GM12878 (cell line): ENCODE results near the gene PRPSAP1. TPM values are rescaled to one million over a fixed set of nuclear protein-coding genes. Genes with fewer than 3 reads are reported as not detected.

Source experiments
- CBFB ChIP-seq: IDR thresholded peaks from 2 replicates; pipeline ENCODE4 v1.6.1; 2016; ENCODE audit warnings: antibody characterized with exemption, low read depth
- EZH2 ChIP-seq: IDR thresholded peaks from 2 replicates; pipeline ENCODE4 v1.6.1; 2012; ENCODE audit warnings: low read depth, mild to moderate bottlenecking, control low read depth, inconsistent platforms, low read length, borderline replicate concordance; ENCODE audit not compliant: control insufficient read depth
- KDM1A ChIP-seq: fragments of 200-600 bp; sonication (generic); IDR thresholded peaks from 2 replicates; pipeline ENCODE4 v1.6.1; 2016; ENCODE audit warnings: borderline replicate concordance
- NBN ChIP-seq: fragments of 450-650 bp; IDR thresholded peaks from 2 replicates; pipeline ENCODE4 v1.6.1; 2016
- RAD21 ChIP-seq: IDR thresholded peaks from 2 replicates; pipeline ENCODE4 v1.6.1; 2011; ENCODE audit warnings: mild to moderate bottlenecking, low read depth, low read length, moderate library complexity; ENCODE audit not compliant: insufficient read depth
- RB1 ChIP-seq: fragments of 450-650 bp; formaldehyde crosslinking; IDR thresholded peaks from 2 replicates; pipeline ENCODE4 v1.6.1; 2017; ENCODE audit warnings: mild to moderate bottlenecking, borderline replicate concordance
- RELA ChIP-seq: fragments of 450-650 bp; IDR thresholded peaks from 2 replicates; pipeline ENCODE4 v1.8.0; 2014; ENCODE audit warnings: borderline replicate concordance; ENCODE audit not compliant: partially characterized antibody
- SMAD1 ChIP-seq: fragments of 450-650 bp; IDR thresholded peaks from 2 replicates; pipeline ENCODE4 v1.6.1; 2018; ENCODE audit warnings: mild to moderate bottlenecking, low read depth; ENCODE audit not compliant: partially characterized antibody
- SMAD5 ChIP-seq: IDR thresholded peaks from 2 replicates; pipeline ENCODE4 v1.6.1; 2016; ENCODE audit warnings: antibody characterized with exemption, low read depth
- SREBF2 ChIP-seq: IDR thresholded peaks from 2 replicates; pipeline ENCODE4 v1.6.1; 2012; ENCODE audit warnings: mild to moderate bottlenecking, low read length
- STAT1 ChIP-seq: fragments of 450-650 bp; conservative IDR thresholded peaks from 2 replicates; pipeline ENCODE4 v1.6.1; 2014; ENCODE audit warnings: antibody characterized with exemption, mild to moderate bottlenecking
- TAF1 ChIP-seq: IDR thresholded peaks from 2 replicates; pipeline ENCODE4 v1.6.1; 2011; ENCODE audit warnings: mild to moderate bottlenecking, low read depth, low read length, borderline replicate concordance
- ZNF24 ChIP-seq: fragments of 450-650 bp; IDR thresholded peaks from 2 replicates; pipeline ENCODE4 v1.6.1; 2017; ENCODE audit warnings: antibody characterized with exemption, mild to moderate bottlenecking
- ZNF274 ChIP-seq: IDR thresholded peaks from one replicate; pipeline ENCODE4 v1.8.0; 2011; ENCODE audit not compliant: insufficient read length, insufficient read depth
- ZNF384 ChIP-seq: IDR thresholded peaks from 2 replicates; pipeline ENCODE4 v1.6.1; 2012; ENCODE audit warnings: low read depth, mild to moderate bottlenecking, low read length, improper control_type of control experiment, borderline replicate concordance
- polyA plus RNA-seq, 11 experiments: library from polyadenylated mRNA; depleted of rRNA in 4 of 11; unstranded in 6 of 11; stranded (reverse) in 5 of 11; fragments of >200 nt; fragmentation: Nextera tagmentation in 4 of 11; fragmentation: Illumina TruSeq in 1 of 11; extraction: Ambion mirVana in 4 of 11; extraction: Trizol in 1 of 11; gene quantifications; 1 replicate in 1 of 11; 2 replicates in 10 of 11; pipeline versions ENCODE4 v1.2.1 to v1.2.3, GENCODE V29; 2011 to 2016; ENCODE audit warnings: inconsistent platforms in 2 of 11, missing spikeins in 2 of 11, low read depth in 1 of 11
- total RNA-seq, 4 experiments: library from RNA; depleted of rRNA in 3 of 4; stranded (reverse); fragments of >200 nt in 3 of 4; fragmentation: Illumina TruSeq in 1 of 4; extraction: Trizol in 1 of 4; gene quantifications; 2 replicates each; pipeline versions ENCODE4 v1.2.1 to v1.2.3, GENCODE V29; 2013 to 2021
- TF ChIP-seq, protein P1 (sequence below): IDR thresholded peaks from 2 replicates; pipeline ENCODE4 v1.6.1; 2011; ENCODE audit warnings: borderline replicate concordance, low read depth, mild to moderate bottlenecking, moderate library complexity, mixed read lengths, low read length; ENCODE audit not compliant: insufficient read depth; ENCODE audit errors: extremely low read length
- TF ChIP-seq, protein P2 (sequence below): fragments of 150-350 bp; IDR thresholded peaks from 2 replicates; pipeline ENCODE4 v1.6.1; 2016; ENCODE audit warnings: low read depth, low read length
- TF ChIP-seq, protein P3 (sequence below): IDR thresholded peaks from 2 replicates; pipeline ENCODE4 v1.6.1; 2011; ENCODE audit warnings: low read depth, low read length, improper control_type of control experiment, borderline replicate concordance
- TF ChIP-seq, protein P4 (sequence below): fragments of 450-650 bp; IDR thresholded peaks from 2 replicates; pipeline ENCODE4 v1.6.1; 2018; ENCODE audit warnings: borderline replicate concordance, mild to moderate bottlenecking; ENCODE audit not compliant: partially characterized antibody
- TF ChIP-seq, protein P5 (sequence below): fragments of 450-650 bp; conservative IDR thresholded peaks from 2 replicates; pipeline ENCODE4 v1.6.1; 2017; ENCODE audit warnings: mild to moderate bottlenecking, moderate library complexity

PRPSAP1 gene
- total and polyA plus RNA-seq, 10 of the 15 experiments (the other 5 are each of a cell fraction or from before 2014, with no cell fraction given): 15.8 to 84.2 (median 44.2) TPM

DNA sequence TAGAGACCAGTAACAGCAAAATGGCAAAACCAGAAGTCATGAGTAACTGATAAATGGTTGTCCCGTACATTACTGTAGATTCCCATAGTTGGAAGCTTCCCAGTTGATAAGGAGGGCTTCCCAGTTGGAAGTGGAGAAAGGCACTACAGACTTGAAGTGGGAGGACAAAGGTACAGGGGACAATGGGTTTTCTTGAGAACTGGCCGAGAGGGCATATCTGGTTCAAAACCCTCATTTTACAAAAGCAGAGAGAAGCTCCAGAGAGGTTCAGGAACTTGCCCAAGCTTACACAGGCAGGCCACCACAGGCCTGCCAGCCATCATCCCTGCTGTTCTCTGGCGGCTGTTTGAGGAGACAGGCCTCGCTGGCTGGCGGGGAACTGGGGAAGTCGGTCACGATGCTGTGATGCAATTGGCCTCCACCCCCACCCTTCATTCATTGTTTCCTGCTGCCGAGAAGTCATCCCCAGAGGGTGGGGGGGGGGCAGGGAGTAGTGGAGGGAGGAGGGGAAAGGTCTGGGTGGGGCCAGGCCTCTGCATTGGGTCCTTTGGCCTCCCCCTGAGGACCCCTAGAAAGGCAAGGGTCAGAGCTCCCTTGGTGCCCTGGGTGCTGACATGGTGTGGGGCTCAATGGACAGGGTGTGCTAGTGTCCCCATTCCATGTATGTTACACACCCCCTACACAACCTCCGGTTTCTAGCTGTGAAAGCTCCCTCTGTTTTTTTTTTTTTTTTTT lies 85.5 kb downstream of the PRPSAP1 start (continued):
- TF ChIP-seq SMAD1 (peak; percentile 87), EZH2 (no peak), RELA (no peak), SREBF2 (no peak), CBFB (no peak), NBN (peak; percentile 9; the same call in 1 of the 2 replicates), STAT1 (no peak), RB1 (no peak), ZNF384 (0 out of 2 replicates have a peak, but pooled peaks have one; percentile 22), KDM1A (no peak), SMAD5 (peak; percentile 27; the same call in 1 of the 2 replicates), TAF1 (peak; percentile 69; the same call in 1 of the 2 replicates), RAD21 (no peak), ZNF274 (no peak), ZNF24 (peak; percentile 90)
- TF ChIP-seq, protein P1, sequence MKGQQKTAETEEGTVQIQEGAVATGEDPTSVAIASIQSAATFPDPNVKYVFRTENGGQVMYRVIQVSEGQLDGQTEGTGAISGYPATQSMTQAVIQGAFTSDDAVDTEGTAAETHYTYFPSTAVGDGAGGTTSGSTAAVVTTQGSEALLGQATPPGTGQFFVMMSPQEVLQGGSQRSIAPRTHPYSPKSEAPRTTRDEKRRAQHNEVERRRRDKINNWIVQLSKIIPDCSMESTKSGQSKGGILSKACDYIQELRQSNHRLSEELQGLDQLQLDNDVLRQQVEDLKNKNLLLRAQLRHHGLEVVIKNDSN: no peak
- TF ChIP-seq, protein P2, sequence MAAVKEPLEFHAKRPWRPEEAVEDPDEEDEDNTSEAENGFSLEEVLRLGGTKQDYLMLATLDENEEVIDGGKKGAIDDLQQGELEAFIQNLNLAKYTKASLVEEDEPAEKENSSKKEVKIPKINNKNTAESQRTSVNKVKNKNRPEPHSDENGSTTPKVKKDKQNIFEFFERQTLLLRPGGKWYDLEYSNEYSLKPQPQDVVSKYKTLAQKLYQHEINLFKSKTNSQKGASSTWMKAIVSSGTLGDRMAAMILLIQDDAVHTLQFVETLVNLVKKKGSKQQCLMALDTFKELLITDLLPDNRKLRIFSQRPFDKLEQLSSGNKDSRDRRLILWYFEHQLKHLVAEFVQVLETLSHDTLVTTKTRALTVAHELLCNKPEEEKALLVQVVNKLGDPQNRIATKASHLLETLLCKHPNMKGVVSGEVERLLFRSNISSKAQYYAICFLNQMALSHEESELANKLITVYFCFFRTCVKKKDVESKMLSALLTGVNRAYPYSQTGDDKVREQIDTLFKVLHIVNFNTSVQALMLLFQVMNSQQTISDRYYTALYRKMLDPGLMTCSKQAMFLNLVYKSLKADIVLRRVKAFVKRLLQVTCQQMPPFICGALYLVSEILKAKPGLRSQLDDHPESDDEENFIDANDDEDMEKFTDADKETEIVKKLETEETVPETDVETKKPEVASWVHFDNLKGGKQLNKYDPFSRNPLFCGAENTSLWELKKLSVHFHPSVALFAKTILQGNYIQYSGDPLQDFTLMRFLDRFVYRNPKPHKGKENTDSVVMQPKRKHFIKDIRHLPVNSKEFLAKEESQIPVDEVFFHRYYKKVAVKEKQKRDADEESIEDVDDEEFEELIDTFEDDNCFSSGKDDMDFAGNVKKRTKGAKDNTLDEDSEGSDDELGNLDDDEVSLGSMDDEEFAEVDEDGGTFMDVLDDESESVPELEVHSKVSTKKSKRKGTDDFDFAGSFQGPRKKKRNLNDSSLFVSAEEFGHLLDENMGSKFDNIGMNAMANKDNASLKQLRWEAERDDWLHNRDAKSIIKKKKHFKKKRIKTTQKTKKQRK: no peak
- TF ChIP-seq, protein P3, sequence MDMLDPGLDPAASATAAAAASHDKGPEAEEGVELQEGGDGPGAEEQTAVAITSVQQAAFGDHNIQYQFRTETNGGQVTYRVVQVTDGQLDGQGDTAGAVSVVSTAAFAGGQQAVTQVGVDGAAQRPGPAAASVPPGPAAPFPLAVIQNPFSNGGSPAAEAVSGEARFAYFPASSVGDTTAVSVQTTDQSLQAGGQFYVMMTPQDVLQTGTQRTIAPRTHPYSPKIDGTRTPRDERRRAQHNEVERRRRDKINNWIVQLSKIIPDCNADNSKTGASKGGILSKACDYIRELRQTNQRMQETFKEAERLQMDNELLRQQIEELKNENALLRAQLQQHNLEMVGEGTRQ: no peak
- TF ChIP-seq, protein P4, sequence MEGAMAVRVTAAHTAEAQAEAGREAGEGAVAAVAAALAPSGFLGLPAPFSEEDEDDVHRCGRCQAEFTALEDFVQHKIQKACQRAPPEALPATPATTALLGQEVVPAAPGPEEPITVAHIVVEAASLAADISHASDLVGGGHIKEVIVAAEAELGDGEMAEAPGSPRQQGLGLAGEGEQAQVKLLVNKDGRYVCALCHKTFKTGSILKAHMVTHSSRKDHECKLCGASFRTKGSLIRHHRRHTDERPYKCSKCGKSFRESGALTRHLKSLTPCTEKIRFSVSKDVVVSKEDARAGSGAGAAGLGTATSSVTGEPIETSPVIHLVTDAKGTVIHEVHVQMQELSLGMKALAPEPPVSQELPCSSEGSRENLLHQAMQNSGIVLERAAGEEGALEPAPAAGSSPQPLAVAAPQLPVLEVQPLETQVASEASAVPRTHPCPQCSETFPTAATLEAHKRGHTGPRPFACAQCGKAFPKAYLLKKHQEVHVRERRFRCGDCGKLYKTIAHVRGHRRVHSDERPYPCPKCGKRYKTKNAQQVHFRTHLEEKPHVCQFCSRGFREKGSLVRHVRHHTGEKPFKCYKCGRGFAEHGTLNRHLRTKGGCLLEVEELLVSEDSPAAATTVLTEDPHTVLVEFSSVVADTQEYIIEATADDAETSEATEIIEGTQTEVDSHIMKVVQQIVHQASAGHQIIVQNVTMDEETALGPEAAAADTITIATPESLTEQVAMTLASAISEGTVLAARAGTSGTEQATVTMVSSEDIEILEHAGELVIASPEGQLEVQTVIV: no peak
- TF ChIP-seq, protein P5, sequence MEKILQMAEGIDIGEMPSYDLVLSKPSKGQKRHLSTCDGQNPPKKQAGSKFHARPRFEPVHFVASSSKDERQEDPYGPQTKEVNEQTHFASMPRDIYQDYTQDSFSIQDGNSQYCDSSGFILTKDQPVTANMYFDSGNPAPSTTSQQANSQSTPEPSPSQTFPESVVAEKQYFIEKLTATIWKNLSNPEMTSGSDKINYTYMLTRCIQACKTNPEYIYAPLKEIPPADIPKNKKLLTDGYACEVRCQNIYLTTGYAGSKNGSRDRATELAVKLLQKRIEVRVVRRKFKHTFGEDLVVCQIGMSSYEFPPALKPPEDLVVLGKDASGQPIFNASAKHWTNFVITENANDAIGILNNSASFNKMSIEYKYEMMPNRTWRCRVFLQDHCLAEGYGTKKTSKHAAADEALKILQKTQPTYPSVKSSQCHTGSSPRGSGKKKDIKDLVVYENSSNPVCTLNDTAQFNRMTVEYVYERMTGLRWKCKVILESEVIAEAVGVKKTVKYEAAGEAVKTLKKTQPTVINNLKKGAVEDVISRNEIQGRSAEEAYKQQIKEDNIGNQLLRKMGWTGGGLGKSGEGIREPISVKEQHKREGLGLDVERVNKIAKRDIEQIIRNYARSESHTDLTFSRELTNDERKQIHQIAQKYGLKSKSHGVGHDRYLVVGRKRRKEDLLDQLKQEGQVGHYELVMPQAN: 0 out of 2 replicates have a peak, but pooled peaks have one; percentile 20
